Activated naive CD8-positive, alpha-beta T cell treated with anti-CD3 and anti-CD28 coated beads, Interleukin-2, amount 10 ng/mL, durations not matched to agents 7 days and 5 days (primary cell): ENCODE measurements around the gene SPIRE2. TPM values are rescaled to one million over a fixed set of nuclear protein-coding genes. Genes with fewer than 3 reads are reported as not detected.
"Not testable (repeated sequence)": the region's sequence is repeated elsewhere in the genome, so short reads cannot be mapped to it uniquely, and the experiment has no call there.

ENCODE experiments used
- ATAC-seq: fragments of 150-1000 bp; cut with Tn5 transposase; one replicate; pipeline ENCODE4 v1.10.0; 2021; ENCODE audit warnings: low read depth, moderate library complexity
- POLR2A ChIA-PET: fragments of 350-600 bp; sonication (Branson Sonifier 250); formaldehyde crosslinking; loops from one replicate; lab custom pipeline; 2021; ENCODE audit warnings: antibody characterized with exemption; lab: Charles Lee
- DNase-seq: peaks from one replicate; pipeline ENCODE4 v3.0.0; 2021
- H3K27ac Mint-ChIP-seq: one replicate; pipeline ENCODE4 v1.8.0; 2022; ENCODE audit warnings: mild to moderate bottlenecking, mixed read lengths
- H3K27me3 Mint-ChIP-seq: one replicate; pipeline ENCODE4 v1.8.0; 2022; ENCODE audit warnings: mild to moderate bottlenecking, moderate library complexity, mixed read lengths
- H3K36me3 Mint-ChIP-seq: one replicate; pipeline ENCODE4 v1.8.0; 2021; ENCODE audit warnings: mild to moderate bottlenecking, mixed read lengths
- H3K4me1 Mint-ChIP-seq: one replicate; pipeline ENCODE4 v1.8.0; 2021; ENCODE audit warnings: mixed read lengths
- H3K4me3 Mint-ChIP-seq: one replicate; pipeline ENCODE4 v1.8.0; 2022; ENCODE audit warnings: mild to moderate bottlenecking, moderate library complexity, mixed read lengths
- H3K9me3 Mint-ChIP-seq: one replicate; pipeline ENCODE4 v1.8.0; 2021; ENCODE audit warnings: mixed read lengths
- total RNA-seq, 2 experiments: library from RNA; stranded (reverse); gene quantifications; one replicate each; pipeline ENCODE4 v1.2.3, GENCODE V29; 2021

Gene SPIRE2
- 1 to 10 TPM; 1.5 to 1.8 TPM for total RNA-seq

GRCh38 chr16:89828199-89828869, at the start of gene SPIRE2:
Gene SPIRE2 (plus strand): TSS chr16:89828475. CDS start chr16:89828551, 76 bp downstream.
- DNase-seq (peak; percentile 84), ATAC-seq (peak; percentile 97)
- no peaks in the 10 kb centered on the region for H3K36me3 Mint-ChIP-seq
- no peak within 1 kb of the TSS for H3K27ac Mint-ChIP-seq
- POLR2A ChIA-PET, result interaction anchor here (1.1 kb wide), 1 partner anchor 10 kb away, joined by 5 read pairs; no protein-coding TSS in a partner anchor
- peaks cover 3% of the 10 kb centered on the region for H3K4me1 Mint-ChIP-seq
- H3K4me3 Mint-ChIP-seq, result peak within 1 kb of the TSS; percentile 47
- H3K9me3 Mint-ChIP-seq, result no peaks in the 10 kb centered on the region
- peaks cover 35% of the 10 kb centered on the region for H3K27me3 Mint-ChIP-seq

- Mint-ChIP-seq H3K36me3 (peaks cover 29% of the 10 kb centered on the region), H3K27ac (peak overlapping the region; percentile 21)
Observed at GRCh38 chr16:89779231-89779908, 48.9 kb upstream of the SPIRE2 start.

DNA sequence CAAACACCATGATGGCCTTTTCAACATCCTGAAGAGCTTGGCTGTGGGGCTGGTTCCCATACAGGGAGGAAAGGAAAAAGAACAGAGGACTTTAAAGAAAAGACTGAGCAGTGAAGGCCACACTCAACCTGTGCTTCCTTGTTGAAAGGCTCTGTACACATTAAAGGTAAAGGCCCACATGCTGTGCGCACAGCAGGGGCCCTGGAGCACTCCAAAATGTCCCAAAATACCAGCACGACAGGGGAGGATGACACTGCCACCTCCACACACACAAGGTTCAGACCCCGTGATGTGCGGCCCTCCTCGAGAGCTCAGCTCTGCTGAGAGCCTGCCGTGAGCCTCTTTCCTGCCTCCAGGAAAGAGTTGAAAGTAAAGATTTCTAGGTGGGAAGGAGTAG, 48.4 kb upstream of the SPIRE2 start:
- DNase-seq (no peak), ATAC-seq (no peak)
- Mint-ChIP-seq H3K4me3 (no peak overlapping the region), H3K27me3 (no peaks in the 10 kb centered on the region), H3K9me3 (no peaks in the 10 kb centered on the region), H3K27ac (no peak overlapping the region), H3K4me1 (peaks cover 8% of the 10 kb centered on the region), H3K36me3 (peaks cover 34% of the 10 kb centered on the region)
- POLR2A ChIA-PET, result no interaction called here

More at GRCh38 chr16:89779231-89779908, 48.9 kb upstream of the SPIRE2 start:
- ATAC-seq (no peak), DNase-seq (no peak)
- no peak overlapping the region for H3K4me3 Mint-ChIP-seq
- no peaks in the 10 kb centered on the region for H3K27me3 Mint-ChIP-seq
- POLR2A ChIA-PET, result interaction anchor here (0.6 kb wide), 1 partner anchor 94 kb away, joined by 3 read pairs; the partner anchor contains the start of gene TCF25
- peaks cover 3% of the 10 kb centered on the region for H3K4me1 Mint-ChIP-seq
- no peaks in the 10 kb centered on the region for H3K9me3 Mint-ChIP-seq

- Mint-ChIP-seq H3K9me3 (no peaks in the 10 kb centered on the region), H3K36me3 (peaks cover 47% of the 10 kb centered on the region), H3K27ac (no peak overlapping the region)
Observed at GRCh38 chr16:89782489-89782888, 45.8 kb upstream of the SPIRE2 start.

DNA sequence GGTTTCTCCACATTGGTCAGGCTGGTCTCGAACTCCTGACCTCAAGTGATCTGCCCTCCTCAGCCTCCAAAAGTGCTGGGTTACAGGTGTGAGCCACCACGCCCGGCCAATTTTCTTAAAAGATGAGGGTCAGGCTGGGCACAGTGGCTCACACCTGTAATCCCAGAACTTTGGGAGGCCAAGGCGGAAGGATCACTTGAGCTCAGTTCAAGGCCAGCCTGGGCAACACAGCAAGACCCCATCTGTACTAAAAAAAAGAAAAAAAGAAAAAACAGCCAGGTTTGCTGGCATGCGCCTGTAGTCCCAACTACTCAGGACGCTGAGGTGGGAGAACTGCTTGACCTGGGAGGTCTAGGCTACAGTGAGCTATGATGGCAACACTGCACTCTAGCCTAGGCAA, 44.3 kb upstream of the SPIRE2 start:
- not testable (repeated sequence) for ATAC-seq, H3K4me3 Mint-ChIP-seq, H3K27ac Mint-ChIP-seq, H3K9me3 Mint-ChIP-seq, DNase-seq, H3K27me3 Mint-ChIP-seq
- POLR2A ChIA-PET, result interaction anchor here (0.7 to 2.0 kb wide), 3 partner anchors 8 to 566 kb away, joined by 3 to 14 read pairs (median 3); partner anchors contain the start of gene ZNF778
- Mint-ChIP-seq H3K4me1 (peaks cover 31% of the 10 kb centered on the region), H3K36me3 (peaks cover 45% of the 10 kb centered on the region)

More at GRCh38 chr16:89782489-89782888, 45.8 kb upstream of the SPIRE2 start:
- H3K27me3 Mint-ChIP-seq, result no peaks in the 10 kb centered on the region
- peaks cover 29% of the 10 kb centered on the region for H3K4me1 Mint-ChIP-seq
- no peak for ATAC-seq
- POLR2A ChIA-PET, result interaction anchor here (1.5 kb wide), 1 partner anchor 59 kb away, joined by 5 read pairs; no protein-coding TSS in a partner anchor
- no peak for DNase-seq
- H3K4me3 Mint-ChIP-seq, result no peak overlapping the region

DNA sequence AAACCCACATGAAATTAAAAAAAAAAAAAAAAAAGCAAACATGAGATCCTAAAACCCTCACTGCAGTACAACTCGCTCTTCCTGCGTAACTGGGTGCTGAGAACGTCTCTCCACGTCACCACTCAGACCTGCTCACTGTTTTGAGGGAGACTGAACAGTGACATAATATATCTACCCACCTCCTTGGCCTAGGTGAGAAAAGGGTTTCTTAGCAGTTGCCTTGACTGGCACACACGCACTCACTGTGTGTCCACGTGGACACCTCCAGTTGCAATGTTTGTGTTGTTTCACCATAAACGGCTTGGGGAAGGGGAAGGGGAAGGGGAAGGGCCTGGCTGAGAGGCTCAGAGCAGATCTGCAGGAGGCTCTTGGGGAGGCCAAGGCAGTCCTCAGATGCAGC, 43.9 kb upstream of the SPIRE2 start:
- Mint-ChIP-seq H3K27ac (peak overlapping the region; percentile 71), H3K36me3 (peaks cover 45% of the 10 kb centered on the region), H3K27me3 (no peaks in the 10 kb centered on the region), H3K4me1 (peaks cover 31% of the 10 kb centered on the region), H3K4me3 (no peak overlapping the region), H3K9me3 (no peaks in the 10 kb centered on the region)
- no peak for DNase-seq
- no peak for ATAC-seq
- POLR2A ChIA-PET, result interaction anchor here (0.7 to 2.0 kb wide), 4 partner anchors 8 to 567 kb away, joined by 3 to 14 read pairs (median 3); partner anchors contain the start of genes VPS9D1 and ZNF778

GRCh38 chr16:89785523-89786155, 42.6 kb upstream of the SPIRE2 start:
- Mint-ChIP-seq H3K4me3 (peak overlapping the region; percentile 69), H3K27ac (peak overlapping the region; percentile 71), H3K36me3 (peaks cover 47% of the 10 kb centered on the region), H3K27me3 (no peaks in the 10 kb centered on the region), H3K9me3 (no peaks in the 10 kb centered on the region), H3K4me1 (peaks cover 31% of the 10 kb centered on the region)
- POLR2A ChIA-PET, result interaction anchor here (0.6 to 2.0 kb wide), 13 partner anchors 12 to 237 kb away, joined by 3 to 14 read pairs (median 4); partner anchors contain the start of genes FANCA, SPATA2L, TCF25 and VPS9D1
- peak; percentile 82 for ATAC-seq
- DNase-seq, result peak; percentile 54

DNA sequence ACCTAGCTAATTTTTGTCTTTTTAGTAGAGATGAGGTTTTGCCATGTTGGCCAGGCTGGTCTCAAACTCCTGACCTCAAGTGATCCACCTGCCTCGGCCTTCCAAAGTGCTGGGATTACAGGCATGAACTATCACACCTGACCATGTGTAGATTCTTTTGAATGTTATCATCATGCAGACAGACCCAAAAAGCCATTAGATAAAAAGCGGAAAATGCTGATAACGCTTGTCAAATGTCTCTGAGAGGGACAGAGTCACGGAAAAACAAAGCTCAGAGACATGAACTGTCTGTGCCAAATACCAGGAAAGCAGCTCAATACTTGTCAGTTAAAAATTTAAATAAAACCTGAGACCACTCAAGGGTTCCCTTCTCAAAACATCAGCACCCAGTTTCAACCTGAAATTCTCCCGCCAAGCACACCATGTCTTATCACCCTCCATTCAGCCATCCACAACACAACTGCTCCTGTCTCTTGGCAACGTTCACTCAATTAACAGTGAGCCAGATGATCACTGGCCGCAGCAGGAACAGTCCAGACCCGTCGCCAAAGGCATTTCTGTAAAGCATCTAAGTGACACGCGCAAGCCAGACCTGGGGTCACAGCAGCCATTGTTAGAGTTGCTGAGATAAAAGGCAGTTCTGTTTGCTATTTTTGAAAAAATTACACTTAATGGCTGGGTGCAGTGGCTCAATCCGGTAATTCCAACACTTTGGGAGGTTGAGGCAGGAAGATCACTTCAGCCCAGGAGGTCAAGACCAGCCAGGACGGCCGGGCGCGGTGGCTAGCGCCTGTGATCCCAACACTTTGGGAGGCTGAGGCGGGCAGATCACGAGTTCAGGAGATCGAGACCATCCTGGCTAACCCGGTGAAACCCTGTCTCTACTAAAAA, 41.6 kb upstream of the SPIRE2 start:
- Mint-ChIP-seq H3K9me3 (no peaks in the 10 kb centered on the region), H3K27ac (peak overlapping the region; percentile 76), H3K36me3 (peaks cover 49% of the 10 kb centered on the region), H3K27me3 (no peaks in the 10 kb centered on the region), H3K4me1 (peaks cover 31% of the 10 kb centered on the region), H3K4me3 (peak overlapping the region; percentile 69)
- POLR2A ChIA-PET, result interaction anchor here (0.6 to 1.4 kb wide), 7 partner anchors 11 to 87 kb away, joined by 3 to 7 read pairs (median 3); partner anchors contain the start of gene TCF25
- no peak for ATAC-seq
- DNase-seq, result no peak

GRCh38 chr16:89787365-89787805, 40.9 kb upstream of the SPIRE2 start:
- Mint-ChIP-seq H3K36me3 (peaks cover 45% of the 10 kb centered on the region), H3K9me3 (no peaks in the 10 kb centered on the region), H3K27me3 (no peaks in the 10 kb centered on the region), H3K27ac (no peak overlapping the region), H3K4me3 (no peak overlapping the region), H3K4me1 (peaks cover 30% of the 10 kb centered on the region)
- DNase-seq (no peak), ATAC-seq (no peak)
- POLR2A ChIA-PET, result interaction anchor here (1.2 to 1.3 kb wide), 2 partner anchors 63 to 82 kb away, joined by 3 read pairs; no protein-coding TSS in a partner anchor

DNA sequence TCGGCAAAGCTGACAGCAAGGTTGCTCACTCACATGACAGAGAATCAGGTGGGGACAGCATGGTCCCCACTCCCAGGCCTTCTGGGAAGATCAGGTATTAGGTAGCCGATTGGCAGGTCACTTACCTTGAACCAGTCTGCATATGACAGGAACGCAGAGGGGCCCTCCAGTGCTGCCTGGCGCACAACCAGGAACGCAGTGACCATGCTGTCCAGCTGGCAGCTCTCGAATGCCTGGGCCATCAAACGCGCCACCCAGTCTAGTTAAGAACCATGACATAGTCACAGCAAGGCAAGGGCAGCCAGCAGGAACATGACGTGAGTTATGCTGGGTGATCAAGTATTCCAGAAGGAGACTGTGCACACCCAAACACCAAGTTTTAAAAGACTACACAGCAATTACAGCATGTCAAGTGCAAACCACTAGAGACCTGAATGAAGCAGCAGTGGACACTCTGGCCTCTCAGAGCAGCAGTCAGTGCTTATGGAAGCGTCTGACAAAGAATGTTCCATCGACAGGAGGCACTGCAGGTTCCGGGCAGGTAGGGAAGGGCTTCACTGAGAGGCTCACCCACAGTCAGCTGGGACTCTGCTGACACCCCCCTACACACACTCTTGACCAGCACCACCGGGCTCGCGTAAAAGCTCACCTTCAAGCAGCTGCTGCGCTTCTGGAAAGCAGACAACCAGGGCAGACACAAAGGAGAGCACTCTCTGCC, 36.8 kb upstream of the SPIRE2 start:
- H3K4me3 Mint-ChIP-seq, result no peak overlapping the region
- H3K4me1 Mint-ChIP-seq, result peaks cover 15% of the 10 kb centered on the region
- H3K27me3 Mint-ChIP-seq, result no peaks in the 10 kb centered on the region
- ATAC-seq (no peak), DNase-seq (no peak)
- no peak overlapping the region for H3K27ac Mint-ChIP-seq
- H3K36me3 Mint-ChIP-seq, result peaks cover 21% of the 10 kb centered on the region
- POLR2A ChIA-PET, result interaction anchor here (1.5 kb wide), 1 partner anchor 87 kb away, joined by 3 read pairs; no protein-coding TSS in a partner anchor
- H3K9me3 Mint-ChIP-seq, result no peaks in the 10 kb centered on the region

- ATAC-seq, H3K27me3 Mint-ChIP-seq, H3K4me1 Mint-ChIP-seq, H3K4me3 Mint-ChIP-seq, H3K27ac Mint-ChIP-seq, H3K9me3 Mint-ChIP-seq: not testable (repeated sequence)
- H3K36me3 Mint-ChIP-seq, result peaks cover 14% of the 10 kb centered on the region
- DNase-seq, result peak; percentile 59
- POLR2A ChIA-PET, result interaction anchor here (1.3 to 1.5 kb wide), 3 partner anchors 68 to 89 kb away, joined by 3 to 4 read pairs (median 3); no protein-coding TSS in a partner anchor
Observed at GRCh38 chr16:89793092-89793491, 35.2 kb upstream of the SPIRE2 start.
